Transverse colon (tissue), 4 donors: ENCODE measurements around the gene ATP6V0E1. TPM values are rescaled to one million over a fixed set of nuclear protein-coding genes. Genes with fewer than 3 reads are reported as not detected.

Experiments used
- DNase-seq: peaks from one replicate; pipeline ENCODE4 v3.0.0-alpha.2; 2019
- H3K27ac ChIP-seq, 4 donors: fragments of 200-600 bp; sonication (generic); 2 replicates each; pipeline ENCODE4 v1.5.1; 2016 to 2018; ENCODE audit warnings: inconsistent platforms in 4 of 4
- H3K27me3 ChIP-seq: fragments of 200-600 bp; sonication (generic); 2 replicates; pipeline ENCODE4 v1.5.1; 2017; ENCODE audit warnings: inconsistent platforms
- H3K36me3 ChIP-seq, 4 donors: fragments of 200-600 bp; sonication (generic); 2 replicates each; pipeline ENCODE4 v1.5.1; 2017 to 2019; ENCODE audit warnings: inconsistent platforms in 4 of 4
- H3K4me1 ChIP-seq, 4 donors: fragments of 200-600 bp; sonication (generic); 2 replicates each; pipeline ENCODE4 v1.5.1; 2017 to 2020; ENCODE audit warnings: inconsistent platforms in 4 of 4
- H3K4me3 ChIP-seq, 4 donors: fragments of 200-600 bp; sonication (generic); 1 replicate in 1 of 4; 2 replicates in 3 of 4; pipeline versions ENCODE4 v1.5.1 to v1.6.1; 2017 to 2019; ENCODE audit warnings: inconsistent platforms in 4 of 4
- H3K9me3 ChIP-seq, 2 donors: fragments of 200-600 bp; sonication (generic); 2 replicates each; pipeline ENCODE4 v1.5.1; 2017 to 2019; ENCODE audit warnings: inconsistent platforms in 2 of 2
- EP300 ChIP-seq: sonication (generic); formaldehyde crosslinking; IDR thresholded peaks from one replicate; pipeline ENCODE4 v1.6.1; 2017; ENCODE audit warnings: antibody characterized with exemption, low read depth
- POLR2A ChIP-seq: fragments of 450-650 bp; IDR thresholded peaks from one replicate; pipeline ENCODE4 v1.6.1; 2016; ENCODE audit warnings: antibody characterized with exemption, mild to moderate bottlenecking, moderate library complexity
- POLR2AphosphoS5 ChIP-seq, 3 donors: sonication (generic); formaldehyde crosslinking; IDR thresholded peaks; one replicate each; pipeline ENCODE4 v1.6.1; 2016; ENCODE audit warnings: antibody characterized with exemption in 3 of 3
- WGBS, 2 donors: methylation state at CpG; one replicate each; pipeline ENCODE4 v1.1.5; 2018; ENCODE audit warnings: low coverage in 1 of 2; 5-methylcytosine and 5-hydroxymethylcytosine counted together
- in situ Hi-C, 4 donors: fragments of 200-750 bp; cut with MboI; loops; one replicate each; pipeline versions ENCODE4 v1.15.0 to v1.15.1; 2017; ENCODE audit warnings: low sequenced_read_pairs in 3 of 4, low pct_ligation_motif_present in 1 of 4, low pct_unique_long_range_greater_than_20kb in 1 of 4
- intact Hi-C: fragments of 100-400 bp; cut with DNase I; formaldehyde crosslinking; loops from one replicate; pipeline ENCODE4 v1.15.1; 2023; ENCODE audit warnings: low total_unique reads
- total RNA-seq, 4 donors: library from RNA; depleted of rRNA; stranded (reverse); fragments of >200 nt; gene quantifications; one replicate each; pipeline ENCODE4 v1.1.0, GENCODE V29; 2016
- TF ChIP-seq, protein P1 (sequence below), 5 experiments: fragments of 200-600 bp in 3 of 5; fragments of 450-650 bp in 2 of 5; sonication (generic) in 3 of 5; IDR thresholded peaks; 1 replicate in 2 of 5; 2 replicates in 3 of 5; pipeline ENCODE4 v1.5.1; 2016 to 2017; ENCODE audit warnings: antibody characterized with exemption in 5 of 5, inconsistent platforms in 3 of 5, mild to moderate bottlenecking in 2 of 5, moderate library complexity in 1 of 5

The ATP6V0E1 gene
- total RNA-seq, 4 donors from 2014 or later, result 60.9 to 212 (median 138) TPM

GRCh38 chr5:172946146-172946545, 37.4 kb upstream of the ATP6V0E1 start:
- no peaks in the 10 kb centered on the region for H3K4me1 ChIP-seq
- H3K9me3 ChIP-seq, result no peaks in the 10 kb centered on the region
- DNase-seq, result no peak
- TF ChIP-seq, protein P1, sequence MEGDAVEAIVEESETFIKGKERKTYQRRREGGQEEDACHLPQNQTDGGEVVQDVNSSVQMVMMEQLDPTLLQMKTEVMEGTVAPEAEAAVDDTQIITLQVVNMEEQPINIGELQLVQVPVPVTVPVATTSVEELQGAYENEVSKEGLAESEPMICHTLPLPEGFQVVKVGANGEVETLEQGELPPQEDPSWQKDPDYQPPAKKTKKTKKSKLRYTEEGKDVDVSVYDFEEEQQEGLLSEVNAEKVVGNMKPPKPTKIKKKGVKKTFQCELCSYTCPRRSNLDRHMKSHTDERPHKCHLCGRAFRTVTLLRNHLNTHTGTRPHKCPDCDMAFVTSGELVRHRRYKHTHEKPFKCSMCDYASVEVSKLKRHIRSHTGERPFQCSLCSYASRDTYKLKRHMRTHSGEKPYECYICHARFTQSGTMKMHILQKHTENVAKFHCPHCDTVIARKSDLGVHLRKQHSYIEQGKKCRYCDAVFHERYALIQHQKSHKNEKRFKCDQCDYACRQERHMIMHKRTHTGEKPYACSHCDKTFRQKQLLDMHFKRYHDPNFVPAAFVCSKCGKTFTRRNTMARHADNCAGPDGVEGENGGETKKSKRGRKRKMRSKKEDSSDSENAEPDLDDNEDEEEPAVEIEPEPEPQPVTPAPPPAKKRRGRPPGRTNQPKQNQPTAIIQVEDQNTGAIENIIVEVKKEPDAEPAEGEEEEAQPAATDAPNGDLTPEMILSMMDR (IDR thresholded peaks at IDR 0.05), result no peak
- TF ChIP-seq POLR2A, result no peak
- TF ChIP-seq POLR2AphosphoS5 (IDR thresholded peaks at IDR 0.05), result no peak
- TF ChIP-seq EP300, result no peak
- 67 to 96% methylated on average over 1 to 7 of the region's 7 CpGs for WGBS, 2 donors
- no peak overlapping the region for H3K4me3 ChIP-seq
- H3K27ac ChIP-seq, result no peak overlapping the region
- peaks cover 0 to 30% (median 8%) of the 10 kb centered on the region in 4 donors for H3K36me3 ChIP-seq
- intact Hi-C loops (no loop called here), in situ Hi-C loops (loop anchor here in 3 of 4 donors (25.0 kb wide), 2 partner anchors 459 to 484 kb away; partner anchors contain the start of gene SH3PXD2B (in 2 of the 3))
- H3K27me3 ChIP-seq, result no peaks in the 10 kb centered on the region

GRCh38 chr5:172949426-172949825, 34.1 kb upstream of the ATP6V0E1 start:
- intact Hi-C loops, result no loop called here
- no peak overlapping the region for H3K27ac ChIP-seq
- WGBS, 2 donors, result 94 to 100% methylated on average over 1 to 3 of the region's 3 CpGs

GRCh38 chr5:172950176-172950965, 33.2 kb upstream of the ATP6V0E1 start:
- no peaks in the 10 kb centered on the region for H3K27me3 ChIP-seq
- in situ Hi-C loops (loop anchor here in 2 of 4 donors (10.0 to 25.0 kb wide), 2 partner anchors 337 to 486 kb away; no protein-coding TSS in a partner anchor), intact Hi-C loops (loop anchor here (5.0 kb wide), 1 partner anchor 473 kb away; no protein-coding TSS in a partner anchor)
- H3K27ac ChIP-seq, result no peak overlapping the region
- TF ChIP-seq EP300 (no peak), POLR2AphosphoS5 (IDR thresholded peaks at IDR 0.05) (no peak), POLR2A (no peak)
- TF ChIP-seq, protein P1 (IDR thresholded peaks at IDR 0.05), result no peak
- H3K4me3 ChIP-seq, result no peak overlapping the region
- no peaks in the 10 kb centered on the region for H3K9me3 ChIP-seq
- no peak for DNase-seq
- peaks cover 0 to 13% (median 3%) of the 10 kb centered on the region in 4 donors for H3K36me3 ChIP-seq
- no peaks in the 10 kb centered on the region for H3K4me1 ChIP-seq
- WGBS, 2 donors, result 83 to 96% methylated on average over 4 to 12 of the region's 12 CpGs

More at GRCh38 chr5:172949426-172949825, 34.1 kb upstream of the ATP6V0E1 start:
- in situ Hi-C loops, result loop anchor here in 3 of 4 donors (25.0 kb wide), 2 partner anchors 462 to 487 kb away; partner anchors contain the start of gene SH3PXD2B (in 2 of the 3)
- TF ChIP-seq, protein P1 (IDR thresholded peaks at IDR 0.05), result no peak
- TF ChIP-seq EP300, result no peak
- TF ChIP-seq POLR2AphosphoS5 (IDR thresholded peaks at IDR 0.05), result no peak
- TF ChIP-seq POLR2A, result no peak
- no peak overlapping the region for H3K4me3 ChIP-seq
- DNase-seq, result no peak
- H3K36me3 ChIP-seq, result peaks cover 0 to 13% (median 3%) of the 10 kb centered on the region in 4 donors
- no peaks in the 10 kb centered on the region for H3K9me3 ChIP-seq
- H3K4me1 ChIP-seq, result no peaks in the 10 kb centered on the region
- no peaks in the 10 kb centered on the region for H3K27me3 ChIP-seq

- H3K4me3 ChIP-seq, result no peak overlapping the region
- intact Hi-C loops, result loop anchor here (5.0 kb wide), 1 partner anchor 474 kb away; no protein-coding TSS in a partner anchor
- H3K27ac ChIP-seq, result no peak overlapping the region
- H3K36me3 ChIP-seq, result peaks cover 0 to 5% (median 0%) of the 10 kb centered on the region in 4 donors
- H3K27me3 ChIP-seq, result no peaks in the 10 kb centered on the region
- WGBS, 2 donors, result 80 to 91% methylated on average over 2 to 11 of the region's 11 CpGs
- DNase-seq, result no peak
- no peaks in the 10 kb centered on the region for H3K9me3 ChIP-seq
- H3K4me1 ChIP-seq, result no peaks in the 10 kb centered on the region
- TF ChIP-seq POLR2A (no peak), EP300 (no peak), POLR2AphosphoS5 (IDR thresholded peaks at IDR 0.05) (no peak)
- in situ Hi-C loops, result loop anchor here in 2 of 4 donors (10.0 to 25.0 kb wide), 2 partner anchors 336 to 487 kb away; no protein-coding TSS in a partner anchor
Measured at GRCh38 chr5:172951371-172952033, 32.1 kb upstream of the ATP6V0E1 start.
